ENCODE data around the gene TJP2. TPM values are rescaled to one million over a fixed set of nuclear protein-coding genes. Genes with fewer than 3 reads are reported as not detected.
A peak's percentile ranks its signal among the peaks of the same experiment; 100 is the strongest.

Gene TJP2
- total and polyA plus RNA-seq, 12 donors = 24.2 to 117 (median 82.4) TPM

GRCh38 chr9:69137311-69137710 lies 36.8 kb upstream of the TJP2 start:
- intact Hi-C loops (cut with DNase I) = loop anchor here in 1 of 10 donors (10.0 kb wide), 1 partner anchor 63 kb away; no protein-coding TSS in a partner anchor
- Histone ChIP-seq H3K27me3 (no peaks in the 10 kb centered on the region), H3K36me3 (no peaks in the 10 kb centered on the region), H3K27ac (peak overlapping the region in 4 of 10 donors; percentile 47 to 78 (median 68)), H3K4me1 (peaks cover 3 to 61% (median 16%) of the 10 kb centered on the region in 9 donors), H3K4me3 (no peak overlapping the region), H3K9me3 (no peaks in the 10 kb centered on the region)
- no peak for TF ChIP-seq CTCF (IDR thresholded peaks at IDR 0.05)
- ATAC-seq = no peak
- 92 to 94% methylated on average over 8 of the region's 8 CpGs for WGBS, 2 donors
- peak in 1 of 2 donors; percentile 1 for DNase-seq

- intact Hi-C loops (cut with DNase I) = loop anchor here in 1 of 10 donors (10.0 kb wide), 1 partner anchor 65 kb away; no protein-coding TSS in a partner anchor
- Histone ChIP-seq H3K27ac (peak overlapping the region in 6 of 10 donors; percentile 16 to 73 (median 60)), H3K4me1 (peaks cover 6 to 65% (median 29%) of the 10 kb centered on the region in 9 donors), H3K9me3 (no peaks in the 10 kb centered on the region), H3K4me3 (no peak overlapping the region), H3K27me3 (no peaks in the 10 kb centered on the region), H3K36me3 (no peaks in the 10 kb centered on the region)
- ATAC-seq (peak in 2 of 8 donors; percentile 15 to 16), DNase-seq (no peak)
- TF ChIP-seq CTCF (IDR thresholded peaks at IDR 0.05) = no peak
- 89 to 91% methylated on average over 9 of the region's 9 CpGs for WGBS, 2 donors
Observed at GRCh38 chr9:69139596-69139995, 34.5 kb upstream of the TJP2 start.

DNA sequence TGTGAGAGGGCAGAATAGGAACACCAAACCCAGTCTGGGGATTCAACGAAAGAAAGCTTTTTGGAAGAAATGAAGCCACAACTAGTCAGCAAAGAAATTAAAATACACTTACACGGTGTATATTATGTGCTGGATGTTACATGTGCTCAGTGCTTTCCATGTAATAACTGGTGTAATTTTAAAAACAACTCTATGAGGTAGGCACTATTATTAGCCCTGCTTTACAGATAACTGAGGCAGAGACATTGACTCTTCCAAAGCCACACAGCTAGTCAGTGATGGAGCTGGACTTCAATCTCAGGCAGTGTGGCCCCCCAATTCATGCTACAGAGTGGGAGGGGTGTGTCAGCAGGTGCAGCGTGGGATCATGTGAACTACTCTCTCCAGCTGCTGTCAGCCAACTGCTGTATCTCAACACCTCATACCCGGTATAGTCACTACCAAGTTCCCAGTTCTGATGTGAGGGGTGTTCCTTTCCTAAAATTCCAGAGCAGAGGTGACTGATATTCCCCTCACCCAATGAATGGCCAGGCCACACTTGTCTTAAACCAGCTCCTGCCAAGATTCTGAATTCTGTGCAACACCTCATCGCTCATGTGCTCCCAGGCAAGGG lies 33.8 kb upstream of the TJP2 start:
- WGBS, 2 donors = 69 to 79% methylated on average over 5 of the region's 5 CpGs
- no peak for TF ChIP-seq CTCF (IDR thresholded peaks at IDR 0.05)
- no peaks in the 10 kb centered on the region for H3K27me3 ChIP-seq
- intact Hi-C loops (cut with DNase I) = loop anchor here in 5 of 10 donors (5.0 to 10.0 kb wide), 3 partner anchors 52 to 85 kb away; no protein-coding TSS in a partner anchor
- H3K27ac ChIP-seq = peak overlapping the region in 6 of 10 donors; percentile 16 to 73 (median 60)
- no peak overlapping the region for H3K4me3 ChIP-seq
- peak; percentile 36 to 85 (median 68) for ATAC-seq
- no peaks in the 10 kb centered on the region for H3K9me3 ChIP-seq
- peaks cover 2 to 66% (median 29%) of the 10 kb centered on the region in 9 donors for H3K4me1 ChIP-seq
- no peaks in the 10 kb centered on the region for H3K36me3 ChIP-seq
- no peak for DNase-seq

DNA sequence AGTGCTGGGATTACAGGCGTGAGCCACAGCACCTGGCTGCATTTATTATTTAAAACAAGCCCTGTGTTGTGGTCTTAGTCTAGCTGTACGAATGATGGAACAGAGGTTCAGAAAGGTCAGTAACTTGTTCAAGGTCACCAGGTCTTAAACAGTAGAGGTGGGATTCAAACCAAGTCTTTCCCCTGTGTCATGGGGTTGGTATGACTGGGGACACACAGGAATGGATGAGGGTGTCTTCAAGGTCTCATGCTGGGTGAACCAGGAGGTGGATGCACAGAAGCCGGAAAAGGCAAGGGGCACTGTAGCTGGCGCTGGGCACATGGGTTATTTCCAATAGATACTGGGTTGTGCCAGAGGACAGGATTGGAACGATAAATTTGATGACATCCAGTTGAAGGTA lies 32.2 kb upstream of the TJP2 start:
- H3K9me3 ChIP-seq = no peaks in the 10 kb centered on the region

More for the DNA sequence above, 32.2 kb upstream of the TJP2 start:
- Histone ChIP-seq H3K4me3 (no peak overlapping the region), H3K27ac (peak overlapping the region in 7 of 10 donors; percentile 16 to 73 (median 42)), H3K4me1 (peaks cover 0 to 52% (median 24%) of the 10 kb centered on the region in 9 donors), H3K27me3 (no peaks in the 10 kb centered on the region), H3K36me3 (no peaks in the 10 kb centered on the region)
- peak in 1 of 8 donors; percentile 15 for ATAC-seq
- intact Hi-C loops (cut with DNase I) = loop anchor here in 5 of 10 donors (5.0 to 10.0 kb wide), 3 partner anchors 50 to 87 kb away; no protein-coding TSS in a partner anchor
- peak in 1 of 2 donors; percentile 1 for DNase-seq
- TF ChIP-seq CTCF (IDR thresholded peaks at IDR 0.05) = no peak
- WGBS, 2 donors = 79 to 86% methylated on average over 5 of the region's 5 CpGs

All from heart right ventricle (tissue), 16 donors.